T-helper 17 cell (primary cell): Measurements from ENCODE around the gene RMRP. TPM values are rescaled to one million over a fixed set of nuclear protein-coding genes. Genes with fewer than 3 reads are reported as not detected.

Experiments used
- ATAC-seq: fragments of 150-1000 bp; cut with Tn5 transposase; 2 replicates; pipeline ENCODE4 v1.10.0; 2021; ENCODE audit warnings: mild to moderate bottlenecking, moderate library complexity
- DNase-seq, 3 donors: peaks; one replicate each; pipeline versions ENCODE4 v3.0.0 to v3.0.0-alpha.2; 2020 to 2021
- H3K9me3 ChIP-seq: one replicate; pipeline ENCODE4 v1.7.0; 2013; ENCODE audit warnings: low read length, mild to moderate bottlenecking; ENCODE audit not compliant: control insufficient read depth, poor library complexity, severe bottlenecking
- H3K27ac Mint-ChIP-seq: one replicate; pipeline ENCODE4 v1.8.0; 2022; ENCODE audit warnings: mild to moderate bottlenecking, moderate library complexity, mixed read lengths
- H3K27me3 Mint-ChIP-seq: one replicate; pipeline ENCODE4 v1.8.0; 2022; ENCODE audit warnings: mixed read lengths
- H3K36me3 Mint-ChIP-seq: one replicate; pipeline ENCODE4 v1.8.0; 2022; ENCODE audit warnings: low read depth, mixed read lengths
- H3K4me1 Mint-ChIP-seq: one replicate; pipeline ENCODE4 v1.8.0; 2022; ENCODE audit warnings: mild to moderate bottlenecking, mixed read lengths
- H3K4me3 Mint-ChIP-seq: one replicate; pipeline ENCODE4 v1.8.0; 2022; ENCODE audit warnings: mild to moderate bottlenecking, moderate library complexity, mixed read lengths
- total RNA-seq, 4 donors: library from RNA in 2 of 4; stranded (reverse) in 2 of 4; gene quantifications; one replicate each; pipeline ENCODE4 v1.2.3 and lab custom pipeline; 2022 to 2026

The RMRP gene
- total RNA-seq, 2 donors from 2014 or later: 7,466 to 10,512 TPM

DNA sequence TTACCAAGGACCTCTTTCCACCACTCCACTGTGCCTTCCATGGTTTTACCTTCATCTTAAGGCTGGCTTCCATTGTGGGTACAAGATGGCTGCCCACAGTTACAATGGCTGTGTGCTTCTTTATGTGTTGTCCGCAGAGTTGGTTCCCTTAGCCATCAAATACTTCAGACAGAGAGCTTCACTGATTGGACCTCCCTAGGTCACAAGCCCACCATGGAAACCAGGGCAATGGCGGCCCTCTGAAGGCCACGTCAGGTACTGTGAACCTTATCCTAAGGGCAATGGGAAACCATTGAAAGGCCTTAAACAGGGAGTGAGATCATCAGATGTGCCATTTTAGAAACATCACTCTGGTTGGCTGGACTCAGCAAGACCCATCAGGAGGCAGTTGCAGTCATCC lies 10.1 kb upstream of the RMRP start:
- DNase-seq (no peak), ATAC-seq (no peak)
- no peak overlapping the region for H3K4me3 Mint-ChIP-seq
- H3K9me3 ChIP-seq: no peaks in the 10 kb centered on the region
- H3K27me3 Mint-ChIP-seq: no peaks in the 10 kb centered on the region
- H3K36me3 Mint-ChIP-seq: no peaks in the 10 kb centered on the region
- peaks cover 25% of the 10 kb centered on the region for H3K4me1 Mint-ChIP-seq
- no peak overlapping the region for H3K27ac Mint-ChIP-seq

DNA sequence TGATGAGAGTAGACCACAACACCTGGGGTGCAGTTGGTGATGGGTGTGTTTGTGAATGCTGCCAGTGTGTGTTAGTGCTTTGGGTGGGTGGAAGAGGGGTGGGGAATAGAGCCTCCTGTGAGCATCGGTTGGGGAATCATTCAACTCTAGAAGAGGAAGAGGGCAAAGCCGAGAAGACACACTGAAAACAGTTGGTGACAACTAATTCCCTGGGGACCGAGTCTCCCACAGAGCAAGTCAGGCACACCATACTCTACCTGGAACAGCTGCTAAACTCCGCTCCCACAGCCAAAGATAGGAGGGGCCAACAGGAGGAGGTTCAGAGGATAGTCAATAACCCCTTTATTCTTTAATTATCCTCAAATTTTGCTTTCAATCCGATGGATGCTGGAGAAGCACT lies 8.7 kb upstream of the RMRP start:
- Mint-ChIP-seq H3K4me3 (no peak overlapping the region), H3K4me1 (peaks cover 36% of the 10 kb centered on the region), H3K36me3 (no peaks in the 10 kb centered on the region), H3K27me3 (no peaks in the 10 kb centered on the region), H3K27ac (peak overlapping the region; percentile 98)
- no peak for ATAC-seq
- no peaks in the 10 kb centered on the region for H3K9me3 ChIP-seq
- no peak for DNase-seq

DNA sequence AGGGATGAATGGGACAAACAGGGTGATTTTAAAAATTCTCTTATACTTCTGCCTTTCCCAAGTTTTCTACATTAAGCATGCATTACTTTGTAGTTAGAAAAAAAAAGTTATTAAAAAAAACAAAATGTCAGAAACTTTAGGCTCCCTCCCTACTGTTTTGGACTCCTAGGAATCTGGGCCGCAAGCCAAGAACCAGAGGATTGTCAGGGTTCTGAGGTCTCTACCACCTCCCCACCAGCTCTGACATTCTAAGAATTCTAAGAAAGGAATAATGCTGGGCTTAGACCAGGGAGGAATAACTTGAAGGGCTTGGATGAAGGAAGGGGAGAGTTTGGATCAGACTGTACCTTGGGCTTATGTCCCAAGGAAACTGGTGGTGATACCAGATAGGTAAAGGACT lies 8.2 kb upstream of the RMRP start:
- Mint-ChIP-seq H3K4me3 (peak overlapping the region; percentile 19), H3K4me1 (peaks cover 37% of the 10 kb centered on the region), H3K27me3 (no peaks in the 10 kb centered on the region), H3K36me3 (no peaks in the 10 kb centered on the region), H3K27ac (peak overlapping the region; percentile 98)
- DNase-seq: no peak
- H3K9me3 ChIP-seq: no peaks in the 10 kb centered on the region
- no peak for ATAC-seq

DNA sequence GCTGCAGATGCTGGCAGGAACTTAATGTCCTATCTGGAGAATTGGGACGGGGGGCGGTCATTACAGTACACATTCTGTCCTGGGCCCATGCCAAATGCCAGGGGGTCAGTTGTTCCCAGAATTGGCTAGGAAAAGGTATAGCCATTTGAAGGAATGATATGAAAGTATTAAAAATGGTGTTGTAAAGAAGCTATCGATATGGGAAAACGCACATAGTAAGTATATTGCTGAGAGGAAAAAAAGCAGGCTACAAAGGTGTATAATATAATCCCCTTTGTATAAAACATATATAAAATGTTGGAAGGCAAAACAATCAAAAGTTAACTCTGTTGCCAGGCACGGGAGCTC lies 7.6 kb upstream of the RMRP start:
- ATAC-seq: no peak
- Mint-ChIP-seq H3K4me3 (peak overlapping the region; percentile 91), H3K27ac (peak overlapping the region; percentile 98), H3K36me3 (no peaks in the 10 kb centered on the region), H3K4me1 (peaks cover 41% of the 10 kb centered on the region), H3K27me3 (no peaks in the 10 kb centered on the region)
- DNase-seq: no peak
- H3K9me3 ChIP-seq: no peaks in the 10 kb centered on the region

DNA sequence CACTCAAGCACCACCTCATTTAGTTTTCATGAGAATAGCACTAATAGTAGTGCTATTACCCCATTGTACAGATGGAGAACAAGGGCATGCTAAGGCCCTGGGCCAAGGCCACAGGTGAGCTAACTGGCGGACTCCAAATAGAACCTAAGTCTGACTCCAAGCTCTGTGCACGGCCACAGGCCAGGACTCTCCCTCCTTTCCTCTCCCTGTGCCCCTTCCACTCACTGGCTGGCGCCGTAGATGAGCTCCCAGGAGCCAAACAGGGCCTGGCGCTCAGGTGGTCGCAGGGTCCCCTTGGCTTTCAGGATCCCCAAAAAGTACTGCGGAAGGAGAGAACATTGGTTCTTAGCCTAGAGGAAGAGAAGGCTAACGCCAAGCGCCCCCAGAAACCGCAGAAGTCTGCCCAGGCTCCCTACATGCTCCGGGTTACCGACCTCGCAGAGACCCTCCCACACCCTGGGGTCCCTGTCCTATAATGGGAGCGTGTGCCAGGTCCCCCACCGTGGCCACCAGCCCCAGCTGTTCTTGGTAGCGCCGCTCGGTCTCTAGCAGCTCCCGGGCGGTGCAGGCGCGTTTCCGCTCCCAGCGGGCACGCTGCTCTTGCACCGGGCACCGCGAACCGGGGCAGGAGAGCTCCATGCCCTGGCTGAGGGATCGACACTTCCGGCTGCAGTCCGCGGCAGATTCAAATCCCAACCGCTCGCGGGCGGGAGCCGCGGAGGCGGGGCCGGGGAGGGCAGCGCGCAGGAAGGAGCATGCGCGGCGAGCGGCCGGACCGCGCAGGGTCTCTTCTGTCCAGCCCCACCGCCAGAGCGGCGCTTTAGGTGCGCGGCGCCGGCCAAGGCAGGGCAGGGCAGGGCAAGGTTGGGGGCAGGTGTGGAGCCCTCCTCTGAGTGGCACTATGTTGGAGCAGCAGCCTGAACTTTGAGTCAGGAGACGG lies 7.0 kb upstream of the RMRP start, which contains the start of gene ARHGEF39:
Gene ARHGEF39 (minus strand): TSS at position 665 of the 940 bp plus-strand sequence. CDS start 26 bp downstream, at position 639.
- no peaks in the 10 kb centered on the region for H3K9me3 ChIP-seq
- peak; percentile 40 to 61 (median 61) for DNase-seq
- Mint-ChIP-seq H3K4me1 (peaks cover 46% of the 10 kb centered on the region), H3K27ac (peak within 1 kb of the TSS; percentile 98), H3K36me3 (no peaks in the 10 kb centered on the region), H3K4me3 (peak within 1 kb of the TSS; percentile 91), H3K27me3 (no peaks in the 10 kb centered on the region)
- peak; percentile 47 for ATAC-seq

DNA sequence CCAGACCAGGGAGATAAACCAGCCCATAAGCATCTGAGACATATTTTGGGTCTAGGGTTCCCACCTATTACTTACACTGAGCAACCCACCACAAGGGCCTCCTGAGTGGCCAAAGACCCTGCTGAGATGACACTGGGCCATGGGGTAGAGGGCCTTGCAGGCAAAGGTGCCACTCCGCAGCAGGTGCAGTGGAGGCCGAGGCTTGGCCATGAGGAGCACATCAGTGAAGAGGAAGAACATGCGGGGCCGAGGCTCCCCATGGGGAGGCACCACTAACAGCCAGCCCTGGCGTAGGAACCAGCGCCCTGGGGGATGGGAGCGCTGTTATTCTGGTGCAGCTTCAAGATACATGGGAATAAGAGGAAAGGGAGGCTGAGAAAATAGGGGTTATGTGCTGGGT lies 4.6 kb upstream of the RMRP start:
- peak overlapping the region; percentile 98 for H3K27ac Mint-ChIP-seq
- ATAC-seq: no peak
- H3K36me3 Mint-ChIP-seq: no peaks in the 10 kb centered on the region
- H3K4me3 Mint-ChIP-seq: peak overlapping the region; percentile 89
- peaks cover 59% of the 10 kb centered on the region for H3K4me1 Mint-ChIP-seq
- no peak for DNase-seq
- no peaks in the 10 kb centered on the region for H3K27me3 Mint-ChIP-seq
- no peaks in the 10 kb centered on the region for H3K9me3 ChIP-seq

DNA sequence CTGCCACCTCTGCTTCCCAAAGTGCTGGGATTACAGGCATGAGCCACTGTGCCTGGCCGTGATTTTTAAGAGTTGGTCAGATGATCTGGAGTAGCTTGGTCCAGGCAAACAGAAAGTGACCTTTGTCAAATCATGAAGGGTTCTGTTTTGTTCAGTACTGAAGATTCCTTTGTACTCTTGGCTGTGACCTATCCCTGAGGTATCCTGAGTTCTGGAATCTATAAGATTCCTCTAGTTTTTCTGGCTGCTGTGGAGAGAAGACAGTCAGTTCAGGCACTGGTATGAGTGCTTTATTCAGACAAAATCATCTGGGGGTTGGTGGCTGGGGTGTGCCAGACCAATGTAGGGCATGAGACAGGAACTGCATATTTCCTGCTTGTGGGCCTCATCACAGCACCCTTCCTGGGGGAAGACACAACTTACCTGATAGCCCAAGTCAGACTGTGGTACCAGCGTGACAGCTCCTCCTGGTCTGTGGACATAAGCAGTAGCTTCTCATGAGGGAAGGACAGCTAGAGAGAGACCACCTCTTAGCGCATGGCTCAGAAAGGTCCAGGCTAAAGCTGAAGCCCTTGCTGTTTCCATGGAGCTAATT lies 4.0 kb upstream of the RMRP start:
- ATAC-seq (peak; percentile 55), DNase-seq (peak; percentile 45 to 61 (median 59))
- no peaks in the 10 kb centered on the region for H3K9me3 ChIP-seq
- Mint-ChIP-seq H3K4me1 (peaks cover 65% of the 10 kb centered on the region), H3K27me3 (no peaks in the 10 kb centered on the region), H3K4me3 (peak overlapping the region; percentile 89), H3K27ac (peak overlapping the region; percentile 98), H3K36me3 (no peaks in the 10 kb centered on the region)

DNA sequence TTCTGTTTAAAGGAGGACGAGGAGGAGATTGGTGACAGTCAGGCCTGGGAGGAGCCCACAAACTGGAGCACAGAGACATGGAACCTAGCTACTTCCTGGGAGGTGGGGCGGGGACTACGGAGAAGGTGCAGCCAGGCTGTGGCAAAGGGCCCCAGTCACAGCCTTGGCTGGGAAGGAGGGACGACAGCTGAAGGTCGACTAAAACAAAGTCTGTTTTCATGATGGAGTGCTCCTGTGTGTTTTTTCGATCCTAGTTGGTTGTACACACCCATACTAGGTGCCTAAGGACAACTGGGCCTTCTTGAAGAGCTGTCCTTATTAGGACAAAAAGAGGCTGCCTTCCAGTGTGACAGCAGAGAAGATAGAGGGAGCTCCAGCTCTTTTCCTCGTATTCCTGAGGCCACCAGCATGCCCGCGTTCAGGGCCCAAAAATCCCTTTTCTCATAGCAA lies 3.2 kb upstream of the RMRP start:
- ATAC-seq: no peak
- no peaks in the 10 kb centered on the region for H3K27me3 Mint-ChIP-seq
- H3K9me3 ChIP-seq: no peaks in the 10 kb centered on the region

DNA sequence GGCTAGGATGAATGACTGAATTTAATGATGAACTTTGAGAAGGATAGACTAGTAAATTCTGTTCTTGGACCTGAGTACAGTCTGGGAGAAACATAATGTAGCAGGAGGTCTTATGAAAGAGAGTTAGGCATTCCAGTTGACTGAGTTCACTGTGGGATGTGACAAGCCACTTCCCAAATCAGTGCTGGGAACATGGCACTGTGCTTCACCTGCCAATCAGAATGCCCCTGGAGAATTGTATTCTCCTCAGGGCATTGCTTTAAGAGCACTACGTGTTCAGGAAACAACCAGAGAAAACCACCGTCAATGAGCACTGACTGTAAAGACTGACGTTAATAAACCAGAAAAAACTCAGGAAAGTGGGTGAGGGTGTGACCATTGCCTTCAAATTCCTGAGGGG lies 1.5 kb upstream of the RMRP start:
- DNase-seq: no peak
- peak overlapping the region; percentile 98 for H3K27ac Mint-ChIP-seq
- no peak for ATAC-seq
- H3K9me3 ChIP-seq: no peaks in the 10 kb centered on the region
- no peaks in the 10 kb centered on the region for H3K27me3 Mint-ChIP-seq
- no peaks in the 10 kb centered on the region for H3K36me3 Mint-ChIP-seq
- H3K4me1 Mint-ChIP-seq: peaks cover 64% of the 10 kb centered on the region
- peak overlapping the region; percentile 84 for H3K4me3 Mint-ChIP-seq

More for the DNA sequence above, 3.2 kb upstream of the RMRP start:
- H3K27ac Mint-ChIP-seq: peak overlapping the region; percentile 98
- peak overlapping the region; percentile 84 for H3K4me3 Mint-ChIP-seq
- H3K4me1 Mint-ChIP-seq: peaks cover 70% of the 10 kb centered on the region
- no peak for DNase-seq
- no peaks in the 10 kb centered on the region for H3K36me3 Mint-ChIP-seq

DNA sequence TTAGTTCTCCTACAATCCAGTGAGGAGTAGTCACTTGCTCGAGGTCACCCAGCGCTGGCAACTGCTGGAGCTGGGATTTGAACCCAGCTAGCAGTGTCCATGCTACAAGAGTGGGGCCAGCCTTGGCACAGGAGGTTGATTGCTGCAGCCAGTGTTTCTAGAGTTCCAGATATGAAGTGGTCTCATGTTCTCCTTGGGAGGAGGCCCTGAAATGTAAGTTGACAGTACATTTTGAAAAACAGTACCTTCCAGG lies 1.1 kb upstream of the RMRP start:
- ATAC-seq (no peak), DNase-seq (no peak)
- Mint-ChIP-seq H3K36me3 (no peaks in the 10 kb centered on the region), H3K4me3 (peak overlapping the region; percentile 84), H3K27ac (peak overlapping the region; percentile 98), H3K27me3 (no peaks in the 10 kb centered on the region), H3K4me1 (peaks cover 64% of the 10 kb centered on the region)
- no peaks in the 10 kb centered on the region for H3K9me3 ChIP-seq

DNA sequence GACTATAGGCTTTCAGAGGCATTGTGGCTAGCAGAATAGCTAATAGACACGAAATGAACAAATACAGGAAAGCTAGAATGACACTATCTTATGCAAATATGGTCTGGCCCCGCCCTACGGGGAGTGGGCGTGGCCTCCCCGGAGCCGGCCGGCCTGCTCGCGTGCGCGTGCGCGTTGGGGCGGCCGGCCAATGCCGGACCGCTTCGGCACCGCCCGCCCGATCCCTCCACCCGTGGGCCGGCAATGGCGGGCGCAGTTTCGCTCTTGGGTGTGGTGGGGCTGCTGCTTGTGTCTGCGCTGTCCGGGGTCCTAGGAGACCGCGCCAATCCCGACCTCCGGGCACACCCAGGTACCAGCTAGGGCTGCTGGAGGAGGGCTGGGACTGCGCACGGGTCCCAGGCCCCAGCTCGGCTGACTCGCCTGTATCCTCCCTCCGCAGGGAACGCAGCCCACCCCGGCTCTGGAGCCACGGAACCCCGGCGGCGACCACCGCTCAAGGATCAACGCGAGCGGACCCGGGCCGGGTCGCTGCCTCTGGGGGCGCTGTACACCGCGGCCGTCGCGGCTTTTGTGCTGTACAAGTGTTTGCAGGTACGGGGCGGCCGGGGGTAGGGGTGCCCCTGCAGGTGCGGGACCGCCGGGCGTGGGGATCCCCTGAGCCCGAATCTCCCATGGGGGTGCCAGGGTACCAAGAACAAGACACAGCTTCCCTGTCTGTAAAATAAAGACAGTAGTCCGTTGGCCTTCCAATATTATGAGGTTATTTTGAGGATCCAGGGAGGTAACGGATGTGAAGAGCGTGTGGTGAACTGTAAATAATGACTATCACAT lies 533 bp upstream of the RMRP start, which contains the start of gene CCDC107:
Gene CCDC107 (plus strand): TSS at position 156 of the 831 bp plus-strand sequence. CDS start 88 bp downstream, at position 244.
- H3K27me3 Mint-ChIP-seq: no peaks in the 10 kb centered on the region

DNA sequence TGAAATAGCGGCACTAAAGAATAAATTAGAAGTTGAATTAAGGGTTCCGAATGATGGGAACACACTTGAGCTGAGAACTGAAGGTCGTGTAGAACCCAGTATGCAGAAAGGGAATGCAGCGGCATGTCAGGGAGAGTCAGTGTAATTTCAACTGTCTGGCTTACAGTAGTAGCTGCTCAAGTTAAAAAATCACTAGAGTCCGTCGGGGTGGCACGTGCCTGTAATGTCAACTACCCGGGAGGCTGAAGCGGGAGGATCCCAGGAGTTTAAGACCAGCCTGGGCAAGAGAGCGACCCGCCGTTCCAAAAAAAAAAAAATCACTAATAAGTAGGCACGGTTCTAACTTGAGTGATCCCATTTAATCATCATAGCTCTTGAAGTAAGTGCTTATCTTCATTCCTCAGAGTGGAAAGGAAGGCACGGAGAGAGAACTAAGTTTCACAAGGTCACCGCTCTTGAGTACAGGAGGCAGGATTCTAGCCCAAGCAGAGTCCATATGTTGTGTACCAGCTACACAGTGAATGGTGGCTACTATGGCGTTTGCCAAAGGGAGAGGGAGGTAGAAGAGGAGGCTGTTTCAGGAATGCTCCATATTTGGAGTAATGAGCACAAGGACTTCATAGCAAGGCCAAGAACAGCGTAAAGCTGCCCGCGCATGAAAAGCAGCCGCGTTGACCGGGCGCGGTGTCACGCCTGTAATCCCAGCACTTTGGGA lies 831 bp downstream of the RMRP start:
- peak overlapping the region; percentile 84 for H3K4me3 Mint-ChIP-seq
- peaks cover 52% of the 10 kb centered on the region for H3K4me1 Mint-ChIP-seq
- no peak for ATAC-seq
- no peaks in the 10 kb centered on the region for H3K36me3 Mint-ChIP-seq
- DNase-seq: no peak
- no peaks in the 10 kb centered on the region for H3K27me3 Mint-ChIP-seq
- no peaks in the 10 kb centered on the region for H3K9me3 ChIP-seq
- peak overlapping the region; percentile 98 for H3K27ac Mint-ChIP-seq

More for the DNA sequence above, 533 bp upstream of the RMRP start, which contains the start of gene CCDC107:
- DNase-seq (peak; percentile 77 to 86 (median 81)), ATAC-seq (peak; percentile 68)
- Mint-ChIP-seq H3K4me3 (peak within 1 kb of the TSS; percentile 84), H3K36me3 (no peaks in the 10 kb centered on the region), H3K4me1 (peaks cover 64% of the 10 kb centered on the region), H3K27ac (peak within 1 kb of the TSS; percentile 98)
- no peaks in the 10 kb centered on the region for H3K9me3 ChIP-seq
